ENCODE data around the gene ZBTB42.

ZBTB42 gene

GRCh38 chr14:104795781-104796686, 4.9 kb upstream of the ZBTB42 start:
- H3K36me3 ChIP-seq (ENCODE audit: control insufficient read depth, low read length): peaks cover 18% of the 10 kb centered on the region
- H3K9me2 ChIP-seq (replicated peaks; ENCODE audit: control insufficient read depth, low read length): no peaks in the 10 kb centered on the region
- peaks cover 47% of the 10 kb centered on the region for H3K27me3 ChIP-seq (ENCODE audit: control insufficient read depth, low read length)
- H3K9me3 ChIP-seq (ENCODE audit: control insufficient read depth, insufficient read depth, low read length): no peaks in the 10 kb centered on the region
- H3K79me2 ChIP-seq (ENCODE audit: control insufficient read depth, low read length): peaks cover 40% of the 10 kb centered on the region
- no peak overlapping the region for H3K27ac ChIP-seq (ENCODE audit: low read depth, low read length)
- no peak for TF ChIP-seq CTCF (IDR thresholded peaks at IDR 0.05; ENCODE audit: low read depth, low read length, poor library complexity, severe bottlenecking)
- TF ChIP-seq EZH2phosphoT487 (IDR thresholded peaks at IDR 0.05; ENCODE audit: borderline replicate concordance, low read length): no peak
- H3F3A ChIP-seq (ENCODE audit: control insufficient read depth, insufficient read depth): peaks cover 12% of the 10 kb centered on the region
- peaks cover 14% of the 10 kb centered on the region for H4K20me1 ChIP-seq (ENCODE audit: control insufficient read depth, insufficient read depth, low read depth, low read length)
- peaks cover 23% of the 10 kb centered on the region for H3K4me1 ChIP-seq (ENCODE audit: control insufficient read depth, low read length)
- H3K4me2 ChIP-seq (ENCODE audit: low read length): peak overlapping the region; percentile 76
- H3K4me3 ChIP-seq (ENCODE audit: low read length): peak overlapping the region; percentile 72

DNA sequence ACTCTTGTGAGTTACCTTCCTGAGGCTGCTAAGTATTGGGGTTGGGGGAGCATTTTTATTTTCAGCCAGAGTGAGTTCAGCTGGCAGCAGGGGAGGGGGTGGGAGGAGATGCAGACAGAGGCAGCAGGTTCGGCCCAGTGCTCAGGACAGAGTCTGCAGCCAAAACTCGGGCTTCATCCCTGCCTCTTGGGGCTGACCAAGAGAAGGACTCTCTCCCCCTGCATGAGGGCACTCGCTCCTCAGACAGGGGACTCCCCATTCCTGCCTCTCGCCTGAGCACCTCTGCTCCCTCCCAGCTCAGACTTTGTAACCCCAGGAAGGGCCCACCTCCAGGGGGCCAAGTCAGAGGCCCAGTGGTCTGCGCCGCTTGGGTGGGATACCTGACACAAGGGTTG, 4.2 kb upstream of the ZBTB42 start:
- Histone ChIP-seq H4K20me1 (ENCODE audit: control insufficient read depth, insufficient read depth, low read depth, low read length) (peaks cover 14% of the 10 kb centered on the region), H3K79me2 (ENCODE audit: control insufficient read depth, low read length) (peaks cover 33% of the 10 kb centered on the region), H3K4me1 (ENCODE audit: control insufficient read depth, low read length) (peaks cover 30% of the 10 kb centered on the region), H3K27me3 (ENCODE audit: control insufficient read depth, low read length) (peaks cover 54% of the 10 kb centered on the region), H3K4me2 (ENCODE audit: low read length) (no peak overlapping the region), H3K4me3 (ENCODE audit: low read length) (no peak overlapping the region), H3F3A (ENCODE audit: control insufficient read depth, insufficient read depth) (peaks cover 12% of the 10 kb centered on the region), H3K36me3 (ENCODE audit: control insufficient read depth, low read length) (peaks cover 11% of the 10 kb centered on the region), H3K9me3 (ENCODE audit: control insufficient read depth, insufficient read depth, low read length) (no peaks in the 10 kb centered on the region), H3K27ac (ENCODE audit: low read depth, low read length) (no peak overlapping the region), H3K9me2 (replicated peaks; ENCODE audit: control insufficient read depth, low read length) (no peaks in the 10 kb centered on the region)
- no peak for TF ChIP-seq CTCF (IDR thresholded peaks at IDR 0.05; ENCODE audit: low read depth, low read length, poor library complexity, severe bottlenecking)
- no peak for TF ChIP-seq EZH2phosphoT487 (IDR thresholded peaks at IDR 0.05; ENCODE audit: borderline replicate concordance, low read length)

DNA sequence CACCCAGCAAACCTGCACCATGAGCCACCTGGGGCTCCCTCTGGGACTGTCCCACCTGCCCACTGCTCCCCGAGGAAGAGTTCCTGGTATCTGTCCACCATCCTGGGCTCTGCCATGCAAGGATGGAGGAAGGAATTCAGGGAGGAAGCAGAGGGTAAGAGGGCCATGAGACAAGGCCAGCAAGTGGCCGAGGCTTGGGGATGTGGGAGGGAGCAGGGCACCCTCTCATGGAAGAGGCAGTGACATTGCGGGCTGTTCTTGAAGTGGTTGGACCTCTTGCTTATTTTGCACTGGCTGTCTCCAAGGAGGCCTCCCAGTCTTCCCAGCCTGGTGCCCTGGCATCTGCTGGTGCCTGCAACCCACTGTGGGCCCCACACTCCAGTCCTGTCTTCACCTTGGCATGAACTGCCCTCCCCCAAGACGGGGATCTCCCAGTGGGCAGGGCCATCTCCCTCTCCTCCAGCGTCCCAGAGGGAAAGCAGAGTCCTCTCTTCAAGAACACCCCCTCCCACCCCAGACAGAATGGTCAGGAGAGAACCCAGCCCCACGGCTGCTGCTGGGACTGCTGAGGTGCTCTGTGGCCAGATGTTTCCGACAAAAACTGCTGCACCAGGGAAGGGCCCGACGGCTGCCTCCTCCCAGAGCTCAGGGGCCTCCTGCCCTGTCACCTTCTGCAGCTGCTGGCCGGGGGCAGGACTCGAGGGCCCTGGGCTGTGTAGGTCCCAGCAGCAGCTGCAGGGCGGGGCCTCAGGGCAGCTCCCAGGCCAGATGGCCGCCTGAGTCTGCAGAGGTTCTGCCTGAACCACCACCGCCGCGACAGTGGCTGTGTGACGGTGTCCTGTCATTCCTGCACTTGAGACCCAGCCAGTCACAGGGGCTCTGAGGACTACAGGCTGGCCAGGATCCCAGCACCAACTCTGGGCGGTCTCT, 3.5 kb upstream of the ZBTB42 start:
- Histone ChIP-seq H3K4me3 (ENCODE audit: low read length) (no peak overlapping the region), H3K9me2 (replicated peaks; ENCODE audit: control insufficient read depth, low read length) (no peaks in the 10 kb centered on the region), H4K20me1 (ENCODE audit: control insufficient read depth, insufficient read depth, low read depth, low read length) (peaks cover 14% of the 10 kb centered on the region), H3K9me3 (ENCODE audit: control insufficient read depth, insufficient read depth, low read length) (no peaks in the 10 kb centered on the region), H3K36me3 (ENCODE audit: control insufficient read depth, low read length) (peaks cover 6% of the 10 kb centered on the region; the same call in 1 of the 2 replicates), H3K79me2 (ENCODE audit: control insufficient read depth, low read length) (peaks cover 27% of the 10 kb centered on the region), H3K27ac (ENCODE audit: low read depth, low read length) (no peak overlapping the region), H3K4me2 (ENCODE audit: low read length) (no peak overlapping the region), H3K4me1 (ENCODE audit: control insufficient read depth, low read length) (peaks cover 33% of the 10 kb centered on the region), H3F3A (ENCODE audit: control insufficient read depth, insufficient read depth) (peaks cover 12% of the 10 kb centered on the region), H3K27me3 (ENCODE audit: control insufficient read depth, low read length) (peaks cover 60% of the 10 kb centered on the region)
- no peak for TF ChIP-seq CTCF (IDR thresholded peaks at IDR 0.05; ENCODE audit: low read depth, low read length, poor library complexity, severe bottlenecking)
- TF ChIP-seq EZH2phosphoT487 (IDR thresholded peaks at IDR 0.05; ENCODE audit: borderline replicate concordance, low read length): no peak

Data from DOHH2 (cell line).